Progenitor cell of endocrine pancreas (in vitro differentiated cells): Measurements from ENCODE around the gene CRELD2. TPM values are rescaled to one million over a fixed set of nuclear protein-coding genes. Genes with fewer than 3 reads are reported as not detected.

Experiments used
- DNase-seq: peaks from one replicate; pipeline ENCODE4 v3.0.0; 2021; ENCODE audit warnings: low spot score; ENCODE audit not compliant: unreplicated experiment
- H3K27ac Mint-ChIP-seq: 2 replicates; pipeline ENCODE4 v1.8.0; 2021; ENCODE audit warnings: mild to moderate bottlenecking, moderate library complexity, mixed read lengths
- H3K27me3 Mint-ChIP-seq: 2 replicates; pipeline ENCODE4 v1.8.0; 2021; ENCODE audit warnings: mixed read lengths
- H3K36me3 Mint-ChIP-seq: 2 replicates; pipeline ENCODE4 v1.8.0; 2022; ENCODE audit warnings: mixed read lengths; ENCODE audit not compliant: insufficient read depth
- H3K4me1 Mint-ChIP-seq: 2 replicates; pipeline ENCODE4 v1.8.0; 2021; ENCODE audit warnings: low read depth, mixed read lengths
- H3K4me3 Mint-ChIP-seq: 2 replicates; pipeline ENCODE4 v1.8.0; 2021; ENCODE audit warnings: low read depth, mild to moderate bottlenecking, moderate library complexity, mixed read lengths
- H3K9me3 Mint-ChIP-seq: 2 replicates; pipeline ENCODE4 v1.8.0; 2021; ENCODE audit warnings: low read depth, mixed read lengths
- CTCF ChIP-seq: fragments of 200-600 bp; sonication (generic); IDR thresholded peaks from one replicate; pipeline ENCODE4 v1.5.0; 2021; ENCODE audit warnings: antibody characterized with exemption, mild to moderate bottlenecking; ENCODE audit not compliant: unreplicated experiment
- total RNA-seq: library from RNA; stranded (reverse); gene quantifications from 2 replicates; pipeline ENCODE4 v1.2.1, GENCODE V29; 2021

CRELD2 gene
- total RNA-seq, 1 donor from 2014 or later: 42.2 TPM

- Mint-ChIP-seq H3K36me3 (no peaks in the 10 kb centered on the region), H3K27ac (no peak overlapping the region), H3K9me3 (no peaks in the 10 kb centered on the region), H3K27me3 (peaks cover 7% of the 10 kb centered on the region), H3K4me1 (no peaks in the 10 kb centered on the region), H3K4me3 (no peak overlapping the region)
- no peak for DNase-seq
- no peak for TF ChIP-seq CTCF
Observed at GRCh38 chr22:49936018-49936972, 17.9 kb downstream of the CRELD2 start.

GRCh38 chr22:49936973-49937757 is 18.7 kb downstream of the CRELD2 start:
- Mint-ChIP-seq H3K36me3 (no peaks in the 10 kb centered on the region), H3K27ac (no peak overlapping the region), H3K4me3 (no peak overlapping the region), H3K9me3 (no peaks in the 10 kb centered on the region), H3K27me3 (peaks cover 6% of the 10 kb centered on the region), H3K4me1 (no peaks in the 10 kb centered on the region)
- no peak for TF ChIP-seq CTCF
- no peak for DNase-seq

- Mint-ChIP-seq H3K4me3 (no peak overlapping the region), H3K4me1 (no peaks in the 10 kb centered on the region), H3K9me3 (no peaks in the 10 kb centered on the region), H3K27me3 (peaks cover 5% of the 10 kb centered on the region), H3K27ac (no peak overlapping the region), H3K36me3 (no peaks in the 10 kb centered on the region)
- TF ChIP-seq CTCF: no peak
- no peak for DNase-seq
Observed at GRCh38 chr22:49937758-49938564, 19.5 kb downstream of the CRELD2 start.

- Mint-ChIP-seq H3K9me3 (no peaks in the 10 kb centered on the region), H3K27me3 (no peaks in the 10 kb centered on the region), H3K27ac (no peak overlapping the region), H3K36me3 (no peaks in the 10 kb centered on the region), H3K4me1 (no peaks in the 10 kb centered on the region), H3K4me3 (no peak overlapping the region)
- no peak for TF ChIP-seq CTCF
- no peak for DNase-seq
Observed at GRCh38 chr22:49938565-49939136, 20.2 kb downstream of the CRELD2 start.
